ENCODE data around the gene KPNA6.
"Not testable (repeated sequence)": the region's sequence is repeated elsewhere in the genome, so short reads cannot be mapped to it uniquely, and the experiment has no call there.

The KPNA6 gene

DNA sequence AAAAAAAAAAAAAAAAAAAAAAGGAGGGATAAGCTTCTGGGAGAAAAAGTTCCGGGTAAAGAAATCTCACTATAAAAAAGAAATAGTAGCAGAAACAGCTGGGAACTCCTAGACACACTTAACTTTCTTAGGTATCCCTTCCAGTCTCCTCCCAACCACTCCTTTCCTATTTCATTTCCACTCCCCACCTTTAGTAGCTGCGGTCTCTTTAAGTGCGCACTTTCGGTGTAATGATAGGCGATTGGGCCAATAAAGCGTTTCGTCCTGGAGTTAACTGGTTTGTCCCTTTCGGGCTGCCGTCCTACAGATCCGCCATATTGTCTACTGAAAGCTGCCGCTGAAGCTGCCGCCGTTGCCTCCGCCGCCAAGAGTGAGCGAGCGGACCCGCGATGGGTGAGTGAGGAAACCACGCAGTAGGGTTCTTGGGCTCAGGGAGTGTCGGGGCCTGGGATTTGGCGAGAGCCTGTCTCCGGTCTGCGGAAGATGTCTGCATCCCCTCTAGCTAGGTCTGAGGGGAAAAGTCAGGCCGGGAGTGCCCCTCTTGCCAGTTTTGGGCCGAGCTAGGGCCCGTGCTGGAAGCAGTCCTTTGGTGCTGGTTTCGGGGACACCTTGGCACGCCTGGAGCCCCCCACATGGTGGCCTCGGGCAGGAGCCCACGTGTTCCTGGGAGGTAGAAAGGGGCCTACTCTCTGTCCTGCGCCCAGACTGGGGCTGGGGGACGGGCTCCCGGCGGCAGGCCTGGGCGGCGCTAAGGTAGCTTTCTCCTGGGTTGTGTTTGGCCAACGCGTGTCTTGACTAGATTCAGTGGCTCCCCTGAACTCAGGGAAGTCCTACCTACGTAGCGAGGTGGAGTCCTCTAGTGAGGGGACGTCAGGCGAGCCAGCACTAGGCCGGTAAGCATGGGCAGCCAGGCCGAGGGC, at the start of gene KPNA6:
TSS of gene KPNA6 (plus strand) at position 315 of the 920 bp plus-strand sequence. CDS start at position 390, 75 bp downstream.
- peak; percentile 93 to 96 for DNase-seq

DNA sequence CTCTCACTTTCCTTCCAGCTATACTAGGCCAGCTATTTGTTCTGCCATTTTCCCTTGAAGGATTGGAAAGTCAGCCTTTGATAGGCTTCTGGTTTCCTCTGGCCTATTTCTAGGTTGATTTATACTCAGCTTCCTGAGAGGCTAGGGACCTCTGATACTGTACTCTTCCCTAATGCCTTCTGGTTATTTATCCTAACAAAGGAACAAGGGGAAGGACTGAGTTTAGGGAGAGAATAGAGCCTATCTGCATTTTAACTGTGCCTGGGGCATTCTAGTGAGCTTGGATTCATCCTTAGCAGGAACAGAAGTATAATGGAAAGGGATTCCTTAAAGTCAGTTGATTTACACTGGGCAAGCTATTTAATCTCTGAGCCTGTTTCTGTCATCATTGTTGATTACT, 46.9 kb upstream of the KPNA6 start:
- DNase-seq: no peak

DNA sequence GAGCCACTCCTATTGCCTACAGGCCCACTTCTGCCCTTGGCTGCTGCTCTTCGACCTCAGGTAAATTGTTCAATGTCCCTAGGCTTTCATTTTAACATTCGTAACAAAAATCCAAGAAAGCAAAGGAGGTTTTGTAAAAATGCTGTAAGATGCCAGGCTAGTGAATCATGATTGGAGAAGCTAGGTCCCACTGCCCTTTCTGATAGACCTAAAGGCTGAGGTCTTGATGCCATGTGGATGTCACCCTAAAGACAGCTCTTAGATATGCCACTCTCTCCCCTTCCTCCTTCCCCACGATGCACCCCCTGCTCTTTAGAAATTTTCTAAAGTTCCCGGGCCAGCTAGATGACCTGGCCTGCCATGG, 45.0 kb upstream of the KPNA6 start:
- DNase-seq: no peak

DNA sequence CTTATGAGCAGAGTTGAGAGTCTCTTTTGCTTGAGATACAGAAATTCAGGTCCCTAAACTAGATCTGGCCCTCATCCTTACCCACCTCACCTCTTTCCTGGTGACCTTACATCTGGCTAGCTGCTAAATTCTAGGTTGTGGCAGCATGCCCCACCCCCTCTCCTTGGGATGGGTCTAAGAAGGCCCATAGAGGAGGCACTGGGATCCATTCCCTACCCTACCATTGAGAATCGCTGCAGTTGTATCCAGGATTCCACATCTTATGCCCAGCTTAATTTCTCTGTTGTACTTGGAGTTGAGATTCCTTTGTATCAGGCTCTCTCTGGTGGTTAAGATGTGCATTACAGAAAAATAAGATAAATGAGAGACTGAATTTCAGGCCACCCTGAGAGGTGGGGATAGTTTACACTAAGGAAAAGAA, 44.6 kb upstream of the KPNA6 start:
- peak in 1 of 2 donors; percentile 55 for DNase-seq

DNA sequence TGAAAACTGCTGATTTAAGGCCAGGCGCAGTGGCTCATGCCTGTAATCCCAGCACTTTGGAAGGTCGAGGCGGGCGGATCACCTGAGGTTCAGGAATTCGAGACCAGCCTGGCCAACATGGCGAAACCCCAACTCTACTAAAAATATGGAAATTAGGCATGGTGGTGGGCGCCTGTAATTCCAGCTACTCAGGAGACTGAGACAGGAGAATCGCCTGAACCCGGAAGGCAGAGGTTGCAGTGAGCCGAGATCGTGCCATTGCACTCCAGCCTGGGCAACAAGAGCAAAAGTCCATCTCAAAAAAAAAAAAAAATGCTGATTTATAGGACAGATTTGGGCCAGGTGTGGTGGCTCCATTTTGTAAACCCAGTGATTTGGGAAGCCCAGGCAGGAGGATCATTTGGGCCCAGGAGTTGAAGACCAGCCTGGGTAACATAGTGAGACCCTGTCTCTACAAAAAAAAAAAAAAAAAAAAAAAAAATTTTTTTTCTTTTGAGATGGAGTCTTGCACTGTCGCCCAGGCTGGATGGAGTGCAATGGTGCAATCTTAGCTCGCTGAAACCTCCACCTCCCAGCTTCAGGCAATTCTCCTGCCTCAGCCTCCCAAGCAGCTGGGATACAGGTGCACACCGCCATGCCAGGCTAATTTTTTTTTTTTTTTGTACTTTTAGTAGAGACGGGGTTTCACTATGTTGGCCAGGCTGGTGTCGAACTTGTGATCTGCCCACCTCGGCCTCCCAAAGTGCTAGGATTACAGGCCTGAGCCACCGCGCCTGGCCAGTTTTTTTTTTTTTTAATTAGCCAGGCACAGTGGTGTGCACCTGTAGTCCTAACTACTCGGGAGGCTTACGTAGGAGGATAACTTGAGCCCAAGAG, 42.0 kb upstream of the KPNA6 start:
- not testable (repeated sequence) for DNase-seq

DNA sequence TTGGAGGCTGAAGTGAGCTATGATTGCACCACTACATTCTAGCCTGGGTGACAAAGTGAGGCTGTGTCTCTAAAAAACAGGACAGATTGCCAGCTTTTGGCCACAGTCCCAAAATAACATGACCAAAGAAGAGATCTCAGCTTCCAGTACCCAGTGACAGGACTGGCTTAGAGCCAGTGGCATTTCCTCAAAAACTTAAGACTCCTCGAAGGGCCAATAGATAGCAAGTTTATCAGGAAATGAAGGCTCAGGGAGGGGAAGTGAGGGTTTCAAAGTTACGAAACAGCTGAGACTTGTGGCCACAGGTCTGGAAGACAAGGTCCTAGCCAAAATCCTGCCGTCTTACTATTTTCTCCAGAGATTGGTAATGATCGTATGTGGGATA, 41.4 kb upstream of the KPNA6 start:
- peak; percentile 48 to 63 for DNase-seq

DNA sequence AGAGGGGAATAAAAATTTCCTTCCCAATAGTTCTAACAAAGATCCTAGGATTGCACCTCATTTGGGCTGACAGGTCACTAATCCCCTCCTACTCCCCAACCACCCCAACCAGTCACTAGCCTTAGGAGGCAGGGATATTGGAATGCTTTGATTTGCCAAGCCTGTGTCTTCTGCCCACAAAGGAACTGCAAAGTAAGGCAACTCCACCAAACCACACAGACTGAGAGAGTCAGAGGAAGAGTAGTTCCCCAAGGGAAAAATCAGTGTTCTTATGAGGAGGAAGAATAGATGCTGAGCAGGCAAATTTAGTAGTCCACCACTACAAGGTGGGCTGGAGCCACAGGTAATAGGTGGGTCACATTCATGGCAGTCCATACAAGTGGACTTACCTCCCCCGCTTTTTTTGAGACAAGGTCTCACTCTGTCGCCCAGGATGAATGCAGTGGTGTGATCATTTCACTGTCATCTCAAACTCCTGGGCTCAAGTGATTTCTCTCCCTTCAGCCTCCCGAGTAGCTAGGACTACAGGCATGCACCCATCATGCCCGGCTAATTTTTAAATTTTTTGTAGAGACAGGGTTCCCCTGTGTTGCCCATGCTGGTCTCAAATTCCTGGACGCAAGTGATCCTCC, 38.8 kb upstream of the KPNA6 start:
- no peak for DNase-seq

DNA sequence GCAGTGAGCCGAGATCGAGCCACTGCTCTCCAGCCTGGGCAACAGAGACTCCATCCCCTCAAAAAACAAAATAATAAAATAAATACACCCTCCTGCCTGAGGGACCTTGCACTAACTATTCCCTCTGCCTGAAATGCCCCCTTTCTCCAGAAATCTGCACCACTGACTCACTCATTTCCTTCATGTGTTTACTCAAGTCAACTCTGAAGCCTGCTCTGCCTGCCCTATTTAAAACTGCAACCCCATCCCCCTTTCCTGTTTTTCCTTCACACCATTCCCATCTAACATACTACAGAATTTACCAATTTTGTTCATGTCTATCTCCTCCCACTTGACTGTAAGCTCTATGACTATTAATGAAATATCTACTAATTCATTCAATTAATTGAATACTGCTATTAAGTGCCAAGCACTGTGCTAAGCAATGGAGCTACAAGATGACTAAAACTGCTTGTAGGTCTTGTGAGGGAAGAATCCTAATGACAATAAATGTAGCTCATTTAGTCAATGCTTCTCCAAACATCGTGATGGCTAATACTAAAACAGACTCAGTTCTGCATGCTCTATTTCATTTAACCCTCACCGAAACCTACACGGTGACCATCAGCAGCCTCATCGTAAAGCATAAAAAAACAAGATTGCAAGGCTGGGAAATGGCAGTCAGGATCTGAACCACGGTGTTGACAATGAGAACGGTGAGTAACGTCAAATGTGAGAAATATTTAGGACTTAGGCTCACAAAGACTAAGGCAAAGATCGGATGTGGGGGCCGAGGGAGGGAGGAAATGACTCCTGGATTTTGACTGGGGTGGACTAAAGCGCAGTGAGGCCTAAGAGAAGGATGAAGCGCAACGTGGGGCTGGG, 35.9 kb upstream of the KPNA6 start:
- DNase-seq: no peak

DNA sequence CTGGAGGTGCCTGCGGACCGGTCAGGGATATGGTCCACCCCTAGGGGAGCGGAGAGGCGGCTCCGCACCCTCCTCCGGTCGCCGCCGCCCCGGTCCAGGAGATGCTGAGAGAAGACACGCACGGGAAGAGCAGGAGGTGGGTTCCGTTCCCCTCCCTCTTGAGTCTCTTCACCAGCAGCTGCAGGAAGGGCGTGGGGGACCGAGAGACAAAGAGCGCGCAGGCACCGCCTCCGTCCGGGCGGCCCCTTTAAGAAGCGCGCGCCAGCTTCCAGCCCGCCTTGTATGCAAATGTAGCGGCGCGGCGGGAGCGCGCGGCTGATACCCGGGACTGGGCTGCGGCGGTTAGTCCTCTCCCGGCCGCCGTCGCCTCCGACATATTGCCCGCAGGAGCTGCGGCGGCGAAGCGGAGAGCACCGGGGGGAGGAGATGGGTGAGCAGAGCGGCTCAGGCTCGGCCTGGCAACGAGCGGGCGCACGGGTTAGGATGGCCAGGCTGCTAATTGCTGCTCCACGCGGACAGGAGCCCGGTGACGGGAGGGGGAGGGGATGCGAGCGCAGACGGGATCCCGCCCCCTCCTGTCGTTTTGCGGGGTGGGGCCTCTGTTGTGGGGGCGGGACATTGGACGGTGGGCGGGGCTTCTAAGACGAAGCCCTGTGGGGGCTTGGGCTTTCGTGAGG, 35.1 kb upstream of the KPNA6 start, which contains the start of gene TMEM39B:
TSS of gene TMEM39B (plus strand) at position 318 of the 677 bp plus-strand sequence. CDS start at position 427, 109 bp downstream.
- DNase-seq: peak; percentile 95

DNA sequence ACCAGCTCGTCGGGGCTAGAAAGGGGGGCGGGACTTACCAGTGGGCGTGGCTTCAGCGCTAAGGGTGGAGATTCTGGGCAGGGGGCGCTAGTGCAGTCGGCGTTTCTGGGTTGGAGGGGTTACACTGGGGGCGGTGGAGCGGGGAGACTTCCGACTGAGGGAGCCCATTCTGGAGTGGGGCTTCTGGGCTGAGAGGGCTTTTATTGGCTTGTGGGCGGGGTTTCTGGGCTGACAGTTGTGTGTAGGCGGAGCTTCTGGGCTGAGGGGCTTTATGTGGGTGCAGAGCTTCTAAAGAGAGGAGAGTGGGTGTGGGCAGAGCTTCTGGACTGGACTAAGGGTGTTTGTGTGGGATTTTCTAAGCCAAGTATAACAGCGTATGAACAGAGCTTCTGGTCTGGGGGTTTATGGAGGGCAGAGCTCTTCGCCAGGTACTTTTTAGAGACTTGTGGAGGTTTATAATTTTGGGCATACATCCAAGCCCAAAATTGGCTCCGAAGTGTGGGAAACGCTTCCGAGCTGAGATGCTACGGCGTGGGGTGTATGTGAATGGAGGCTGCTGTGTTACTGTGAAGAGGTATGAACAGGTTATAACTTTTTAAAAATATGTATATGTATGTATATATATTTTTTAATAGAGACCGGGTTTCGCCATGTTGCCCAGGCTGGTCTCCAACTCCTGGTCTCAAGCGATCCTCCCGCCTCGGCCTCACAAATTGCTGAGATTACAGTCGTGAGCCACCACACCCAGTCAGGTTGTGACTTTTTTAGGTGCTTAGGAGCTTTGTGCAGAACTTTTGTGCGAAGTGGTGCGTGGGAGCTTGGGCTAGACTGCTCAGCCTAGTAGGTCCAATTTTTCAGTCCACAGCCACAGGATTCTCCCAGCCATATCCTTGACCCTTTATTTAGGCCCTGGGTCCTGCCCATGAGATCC, 34.3 kb upstream of the KPNA6 start:
- no peak for DNase-seq

DNA sequence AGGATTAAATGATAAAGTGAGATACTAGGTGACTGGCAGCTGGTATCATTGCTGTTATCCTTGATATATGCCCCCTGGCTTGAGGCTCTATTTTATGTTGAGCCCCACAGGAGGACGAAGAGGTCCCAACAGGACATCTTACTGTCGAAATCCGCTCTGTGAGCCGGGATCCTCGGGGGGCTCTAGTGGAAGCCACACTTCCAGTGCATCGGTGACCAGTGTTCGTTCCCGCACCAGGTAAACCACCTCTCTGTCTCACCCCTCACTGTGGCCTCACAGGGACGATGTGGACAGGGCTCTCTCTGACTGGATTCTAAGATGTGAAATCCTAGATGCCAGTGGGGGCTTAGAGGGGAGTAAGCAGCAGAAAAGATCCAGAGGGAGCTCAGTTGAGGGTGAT, 33.0 kb upstream of the KPNA6 start:
- no peak for DNase-seq

DNA sequence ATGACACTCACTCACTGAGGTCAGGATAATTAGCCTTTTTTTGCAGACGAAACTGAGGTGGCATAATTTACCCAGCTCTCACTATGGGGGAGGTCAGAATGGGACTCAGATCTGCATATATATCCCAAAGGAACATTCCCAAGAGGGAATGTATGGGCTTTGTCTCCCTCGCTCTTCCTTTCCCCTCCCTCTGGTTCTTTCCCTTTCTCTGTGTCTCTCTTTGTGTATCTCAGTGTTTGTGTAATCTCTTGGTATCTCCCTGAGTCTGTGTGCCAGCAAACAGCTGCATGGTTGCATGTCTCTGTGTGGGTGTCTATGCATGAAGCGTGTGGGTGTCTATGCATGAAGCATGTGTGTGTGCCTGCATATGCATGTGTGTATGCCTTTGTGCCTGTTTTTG, 30.4 kb upstream of the KPNA6 start:
- no peak for DNase-seq

DNA sequence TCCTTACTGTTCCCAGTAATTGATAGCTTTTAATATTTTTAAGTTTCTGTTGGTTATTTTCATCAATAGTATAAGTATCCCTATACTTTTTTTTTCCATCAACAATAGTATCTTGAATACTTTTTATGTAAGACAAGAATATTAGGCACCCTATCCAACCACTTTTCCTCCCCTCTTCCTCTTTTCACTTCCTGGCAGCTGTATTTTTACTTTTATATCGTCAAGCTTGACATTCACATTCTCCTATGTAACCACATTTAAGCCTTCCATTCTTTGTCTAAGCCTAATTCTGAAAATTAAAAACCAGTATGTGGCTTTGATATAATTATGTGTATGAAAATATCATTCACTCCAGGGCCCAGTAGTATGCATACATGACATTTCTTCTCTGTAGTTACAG, 25.8 kb upstream of the KPNA6 start:
- no peak for DNase-seq

DNA sequence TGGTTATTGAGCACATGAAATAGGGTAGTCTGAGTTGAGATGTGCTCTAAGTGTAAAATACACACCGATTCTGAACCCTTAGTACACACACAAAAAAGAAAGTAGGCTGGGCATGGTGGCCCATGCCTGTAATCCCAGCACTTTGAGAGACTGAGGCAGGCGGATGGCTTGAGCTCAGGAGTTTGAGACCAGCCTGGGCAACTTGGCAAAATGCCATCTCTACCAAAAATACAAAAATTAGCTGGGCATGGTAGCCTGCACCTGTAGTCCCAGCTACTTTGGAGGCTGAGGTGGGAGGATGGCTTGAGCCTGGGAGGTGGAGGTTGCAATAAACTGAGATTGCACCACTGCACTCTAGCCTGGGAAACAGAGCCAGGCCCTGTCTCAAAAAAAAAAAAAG, 21.5 kb upstream of the KPNA6 start:
- DNase-seq: not testable (repeated sequence)

DNA sequence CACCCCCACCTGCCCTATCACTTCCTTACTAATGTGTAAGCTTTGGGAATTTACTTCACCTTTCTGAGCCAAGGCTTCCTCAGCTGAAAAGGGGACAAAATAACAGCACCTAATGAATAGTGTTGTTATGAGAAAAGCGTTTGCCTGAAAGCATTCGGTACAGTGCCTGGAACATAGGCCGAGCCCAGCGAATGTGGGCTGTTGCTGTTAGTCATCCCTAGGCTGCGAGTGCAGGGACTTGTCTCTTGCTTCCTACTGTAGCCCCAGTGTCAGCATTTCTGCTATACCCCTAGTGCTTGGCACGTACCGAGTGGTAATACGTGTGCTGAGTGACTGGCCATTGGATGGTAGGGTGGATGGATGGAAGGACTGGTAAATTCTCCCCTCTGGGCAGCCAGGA, 16.7 kb upstream of the KPNA6 start:
- no peak for DNase-seq

DNA sequence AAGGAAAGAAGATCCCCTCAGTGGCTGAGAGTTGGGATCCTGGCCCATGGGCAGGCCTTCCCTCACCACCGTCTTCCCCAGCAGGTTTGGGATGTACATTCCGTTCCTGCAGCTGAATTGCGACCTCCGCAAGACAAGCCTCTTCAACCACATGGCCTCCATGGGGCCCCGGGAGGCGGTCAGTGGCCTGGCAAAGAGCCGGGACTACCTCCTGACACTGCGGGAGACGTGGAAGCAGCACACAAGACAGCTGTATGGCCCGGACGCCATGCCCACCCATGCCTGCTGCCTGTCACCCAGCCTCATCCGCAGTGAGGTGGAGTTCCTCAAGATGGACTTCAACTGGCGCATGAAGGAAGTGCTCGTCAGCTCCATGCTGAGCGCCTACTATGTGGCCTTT, 16.3 kb upstream of the KPNA6 start:
- no peak for DNase-seq

DNA sequence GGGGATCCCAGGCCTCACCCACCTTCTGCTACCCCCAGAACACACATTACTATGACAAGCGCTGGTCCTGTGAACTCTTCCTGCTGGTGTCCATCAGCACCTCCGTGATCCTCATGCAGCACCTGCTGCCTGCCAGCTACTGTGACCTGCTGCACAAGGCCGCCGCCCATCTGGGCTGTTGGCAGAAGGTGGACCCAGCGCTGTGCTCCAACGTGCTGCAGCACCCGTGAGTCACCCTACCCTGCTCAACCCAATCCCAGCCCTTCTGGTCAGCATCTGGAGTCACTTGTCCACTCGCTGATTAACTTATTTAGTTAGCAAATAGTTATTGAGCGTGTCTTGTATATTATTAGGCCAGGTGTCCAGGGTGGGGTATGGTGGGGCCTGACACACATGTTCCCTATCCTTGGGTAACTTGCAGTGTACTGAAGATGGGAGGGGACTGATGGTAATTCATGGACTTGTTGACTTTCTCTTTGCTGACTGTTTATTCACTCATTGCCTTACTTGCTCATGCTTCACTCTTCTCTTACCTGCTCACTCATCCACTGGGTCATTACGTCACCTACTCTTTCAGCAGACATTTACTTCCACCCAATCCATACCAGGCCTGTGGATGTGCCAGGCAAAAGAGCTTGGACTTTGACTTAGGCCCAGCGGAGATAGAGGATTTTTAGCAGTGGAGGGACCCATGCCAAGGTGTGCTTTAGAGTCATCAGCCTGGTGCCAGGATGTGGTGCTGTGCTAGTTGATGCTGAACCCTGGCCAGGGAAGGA, 12.9 kb upstream of the KPNA6 start:
- DNase-seq: no peak

DNA sequence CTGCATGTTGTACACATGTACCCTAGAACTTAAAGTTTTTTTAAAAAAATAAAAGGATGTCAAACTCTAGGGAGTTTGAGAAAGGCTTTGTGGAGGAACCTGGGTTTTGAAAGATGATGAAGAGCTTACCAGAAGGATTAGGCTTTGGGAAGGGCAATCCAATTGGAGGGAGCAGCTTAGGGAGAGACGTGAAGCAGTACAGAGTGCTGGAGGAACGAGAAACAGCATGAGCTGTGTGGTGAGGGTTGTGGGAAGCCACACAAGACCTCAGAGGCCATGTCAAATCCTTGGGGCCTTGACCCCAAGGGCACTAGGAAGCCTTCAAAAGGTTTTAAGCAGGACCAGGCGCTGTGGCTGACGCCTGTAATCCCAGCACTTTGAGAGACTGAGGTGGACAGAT, 8.4 kb upstream of the KPNA6 start:
- no peak for DNase-seq

DNA sequence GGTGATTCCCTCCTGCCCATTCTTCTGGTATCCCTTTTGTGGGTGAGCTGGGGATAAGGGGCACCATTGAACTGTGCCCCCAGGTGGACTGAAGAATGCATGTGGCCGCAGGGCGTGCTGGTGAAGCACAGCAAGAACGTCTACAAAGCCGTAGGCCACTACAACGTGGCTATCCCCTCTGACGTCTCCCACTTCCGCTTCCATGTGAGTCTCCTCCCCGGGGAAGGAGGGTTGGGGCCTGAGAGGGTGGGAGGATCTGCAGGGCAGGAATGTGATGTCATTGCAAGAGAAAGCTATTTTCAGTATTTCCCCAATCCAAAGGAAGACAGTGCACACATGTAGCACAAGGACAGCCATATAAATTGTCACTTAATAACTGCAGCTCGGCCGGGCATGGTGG, 7.5 kb upstream of the KPNA6 start:
- DNase-seq: no peak

Measured in CD4-positive, alpha-beta T cell treated with Interferon alpha-2 for 1 hour (primary cell).